ENCODE data around the gene COL18A1. TPM values are rescaled to one million over a fixed set of nuclear protein-coding genes. Genes with fewer than 3 reads are reported as not detected.

Gene COL18A1
- polyA plus RNA-seq, 3 donors: 0.80 to 4.1 (median 1.1) TPM

DNA sequence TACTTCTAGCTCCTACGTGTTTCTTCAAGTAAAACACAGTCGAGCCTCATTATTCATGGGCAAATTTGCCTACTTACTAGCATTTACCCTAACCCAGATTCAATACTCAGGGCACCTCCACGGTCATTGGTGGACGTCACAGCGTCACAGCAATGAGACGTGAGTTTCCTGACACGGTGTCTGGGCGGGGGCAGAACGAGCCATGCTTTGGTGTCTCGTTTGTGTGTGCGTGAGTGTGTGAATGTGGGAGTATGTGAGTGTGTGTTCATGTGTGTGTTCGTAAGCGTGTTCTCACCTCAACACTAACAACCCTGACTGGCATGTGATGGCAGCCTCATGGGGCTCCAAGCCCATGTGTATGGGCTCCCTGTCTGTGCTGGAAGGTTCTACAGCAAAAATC is 17.5 kb upstream of the COL18A1 start:
- no peak overlapping the region for H3K9ac ChIP-seq (ENCODE audit: insufficient read depth, low read length, poor library complexity, severe bottlenecking)
- WGBS (ENCODE audit: insufficient coverage): 83% methylated on average over 6 of the region's 13 CpGs
- no peaks in the 10 kb centered on the region for H3K79me2 ChIP-seq (ENCODE audit: insufficient read depth, low read length)
- no peaks in the 10 kb centered on the region for H3K9me3 ChIP-seq (replicated peaks in 1 of 2; ENCODE audit: control insufficient read depth in 1 of 2, insufficient read depth in 1 of 2, low read length in 2 of 2)
- Mint-ChIP-seq H3K4me3 (no peak overlapping the region), H3K36me3 (no peaks in the 10 kb centered on the region), H3K27me3 (ENCODE audit: low read depth in 3 of 3) (peaks cover 5 to 14% (median 13%) of the 10 kb centered on the region in 3 donors), H3K27ac (peak overlapping the region in 1 of 7 donors; percentile 49), H3K4me1 (no peaks in the 10 kb centered on the region), H3K9me3 (peaks cover 0 to 2% (median 0%) of the 10 kb centered on the region in 7 donors)
- no peak overlapping the region for H3K4me2 ChIP-seq (replicated peaks; ENCODE audit: extremely low read depth, low read length, poor library complexity, severe bottlenecking)
- no peak overlapping the region for H3K27ac ChIP-seq (ENCODE audit: low read depth in 1 of 2, low read length in 2 of 2)
- intact Hi-C loops (cut with micrococcal nuclease): no loop called here
- no peaks in the 10 kb centered on the region for H3K27me3 ChIP-seq (ENCODE audit: control insufficient read depth in 2 of 2, insufficient read depth in 2 of 2, low read length in 2 of 2)
- H4K20me1 ChIP-seq (ENCODE audit: insufficient read depth, low read length): no peaks in the 10 kb centered on the region
- TF ChIP-seq, protein P1, sequence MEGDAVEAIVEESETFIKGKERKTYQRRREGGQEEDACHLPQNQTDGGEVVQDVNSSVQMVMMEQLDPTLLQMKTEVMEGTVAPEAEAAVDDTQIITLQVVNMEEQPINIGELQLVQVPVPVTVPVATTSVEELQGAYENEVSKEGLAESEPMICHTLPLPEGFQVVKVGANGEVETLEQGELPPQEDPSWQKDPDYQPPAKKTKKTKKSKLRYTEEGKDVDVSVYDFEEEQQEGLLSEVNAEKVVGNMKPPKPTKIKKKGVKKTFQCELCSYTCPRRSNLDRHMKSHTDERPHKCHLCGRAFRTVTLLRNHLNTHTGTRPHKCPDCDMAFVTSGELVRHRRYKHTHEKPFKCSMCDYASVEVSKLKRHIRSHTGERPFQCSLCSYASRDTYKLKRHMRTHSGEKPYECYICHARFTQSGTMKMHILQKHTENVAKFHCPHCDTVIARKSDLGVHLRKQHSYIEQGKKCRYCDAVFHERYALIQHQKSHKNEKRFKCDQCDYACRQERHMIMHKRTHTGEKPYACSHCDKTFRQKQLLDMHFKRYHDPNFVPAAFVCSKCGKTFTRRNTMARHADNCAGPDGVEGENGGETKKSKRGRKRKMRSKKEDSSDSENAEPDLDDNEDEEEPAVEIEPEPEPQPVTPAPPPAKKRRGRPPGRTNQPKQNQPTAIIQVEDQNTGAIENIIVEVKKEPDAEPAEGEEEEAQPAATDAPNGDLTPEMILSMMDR (IDR thresholded peaks at IDR 0.05): no peak
- no peak for DNase-seq
- H3K4me3 ChIP-seq (replicated peaks in 1 of 3; ENCODE audit: low read depth in 2 of 3, low read length in 3 of 3): no peak overlapping the region
- H3K36me3 ChIP-seq (replicated peaks in 1 of 2; ENCODE audit: control insufficient read depth in 1 of 2, insufficient read depth in 2 of 2, low read length in 2 of 2): no peaks in the 10 kb centered on the region
- no peak overlapping the region for H2AFZ ChIP-seq (ENCODE audit: insufficient read depth, low read depth, low read length, poor library complexity, severe bottlenecking)
- no peaks in the 10 kb centered on the region for H3K4me1 ChIP-seq (ENCODE audit: control insufficient read depth in 1 of 2, insufficient read depth in 2 of 2, low read length in 2 of 2)

DNA sequence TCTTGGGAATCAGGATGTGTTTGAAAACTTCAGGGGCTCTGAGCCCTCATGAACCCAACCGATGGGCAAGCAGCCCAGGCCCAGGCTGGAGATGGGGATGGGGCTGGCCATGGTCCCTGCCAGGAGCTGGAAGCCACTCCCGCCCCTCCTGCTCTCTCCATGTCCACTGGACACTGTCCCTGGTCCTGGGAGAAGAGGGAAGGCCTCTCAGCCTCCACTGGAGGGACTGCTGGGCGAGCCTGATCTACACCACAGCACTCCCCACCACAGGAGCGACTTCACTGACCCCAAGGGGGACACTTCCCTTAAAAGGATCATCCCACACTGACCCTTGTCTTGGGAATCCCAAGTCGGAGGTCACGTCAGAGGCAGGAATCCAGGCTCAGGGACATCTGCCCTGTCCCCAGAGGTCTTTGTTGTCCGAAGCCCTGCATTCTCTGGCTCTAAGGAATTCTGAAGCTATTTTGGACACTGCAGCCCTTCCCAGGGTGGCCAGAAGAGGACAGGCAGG is 16.9 kb upstream of the COL18A1 start:
- no peak overlapping the region for H3K27ac Mint-ChIP-seq
- no peaks in the 10 kb centered on the region for H3K36me3 Mint-ChIP-seq
- Histone ChIP-seq H3K27ac (ENCODE audit: low read depth in 1 of 2, low read length in 2 of 2) (no peak overlapping the region), H3K27me3 (ENCODE audit: control insufficient read depth in 2 of 2, insufficient read depth in 2 of 2, low read length in 2 of 2) (no peaks in the 10 kb centered on the region), H4K20me1 (ENCODE audit: insufficient read depth, low read length) (no peaks in the 10 kb centered on the region), H3K9me3 (replicated peaks in 1 of 2; ENCODE audit: control insufficient read depth in 1 of 2, insufficient read depth in 1 of 2, low read length in 2 of 2) (no peaks in the 10 kb centered on the region), H3K4me1 (ENCODE audit: control insufficient read depth in 1 of 2, insufficient read depth in 2 of 2, low read length in 2 of 2) (no peaks in the 10 kb centered on the region), H3K79me2 (ENCODE audit: insufficient read depth, low read length) (no peaks in the 10 kb centered on the region), H3K9ac (ENCODE audit: insufficient read depth, low read length, poor library complexity, severe bottlenecking) (no peak overlapping the region), H3K4me2 (replicated peaks; ENCODE audit: extremely low read depth, low read length, poor library complexity, severe bottlenecking) (no peak overlapping the region), H2AFZ (ENCODE audit: insufficient read depth, low read depth, low read length, poor library complexity, severe bottlenecking) (no peak overlapping the region), H3K36me3 (replicated peaks in 1 of 2; ENCODE audit: control insufficient read depth in 1 of 2, insufficient read depth in 2 of 2, low read length in 2 of 2) (no peaks in the 10 kb centered on the region), H3K4me3 (replicated peaks in 1 of 3; ENCODE audit: low read depth in 2 of 3, low read length in 3 of 3) (no peak overlapping the region)
- TF ChIP-seq, protein P1 (IDR thresholded peaks at IDR 0.05): no peak
- WGBS (ENCODE audit: insufficient coverage): 73% methylated on average over 4 of the region's 7 CpGs
- H3K4me1 Mint-ChIP-seq: no peaks in the 10 kb centered on the region
- H3K27me3 Mint-ChIP-seq (ENCODE audit: low read depth in 3 of 3): peaks cover 5 to 14% (median 13%) of the 10 kb centered on the region in 3 donors
- H3K9me3 Mint-ChIP-seq: peaks cover 0 to 2% (median 0%) of the 10 kb centered on the region in 7 donors
- H3K4me3 Mint-ChIP-seq: no peak overlapping the region
- intact Hi-C loops (cut with micrococcal nuclease): no loop called here
- no peak for DNase-seq

All from CD14-positive monocyte (primary cell).